COLO829 (cell line): Measurements from ENCODE around the gene EPB41L4B.
"Not testable (repeated sequence)": the region's sequence is repeated elsewhere in the genome, so short reads cannot be mapped to it uniquely, and the experiment has no call there.

Source experiments
- DNase-seq: peaks from one replicate; pipeline ENCODE4 v3.0.0; 2012; ENCODE audit warnings: low spot score

Gene EPB41L4B

DNA sequence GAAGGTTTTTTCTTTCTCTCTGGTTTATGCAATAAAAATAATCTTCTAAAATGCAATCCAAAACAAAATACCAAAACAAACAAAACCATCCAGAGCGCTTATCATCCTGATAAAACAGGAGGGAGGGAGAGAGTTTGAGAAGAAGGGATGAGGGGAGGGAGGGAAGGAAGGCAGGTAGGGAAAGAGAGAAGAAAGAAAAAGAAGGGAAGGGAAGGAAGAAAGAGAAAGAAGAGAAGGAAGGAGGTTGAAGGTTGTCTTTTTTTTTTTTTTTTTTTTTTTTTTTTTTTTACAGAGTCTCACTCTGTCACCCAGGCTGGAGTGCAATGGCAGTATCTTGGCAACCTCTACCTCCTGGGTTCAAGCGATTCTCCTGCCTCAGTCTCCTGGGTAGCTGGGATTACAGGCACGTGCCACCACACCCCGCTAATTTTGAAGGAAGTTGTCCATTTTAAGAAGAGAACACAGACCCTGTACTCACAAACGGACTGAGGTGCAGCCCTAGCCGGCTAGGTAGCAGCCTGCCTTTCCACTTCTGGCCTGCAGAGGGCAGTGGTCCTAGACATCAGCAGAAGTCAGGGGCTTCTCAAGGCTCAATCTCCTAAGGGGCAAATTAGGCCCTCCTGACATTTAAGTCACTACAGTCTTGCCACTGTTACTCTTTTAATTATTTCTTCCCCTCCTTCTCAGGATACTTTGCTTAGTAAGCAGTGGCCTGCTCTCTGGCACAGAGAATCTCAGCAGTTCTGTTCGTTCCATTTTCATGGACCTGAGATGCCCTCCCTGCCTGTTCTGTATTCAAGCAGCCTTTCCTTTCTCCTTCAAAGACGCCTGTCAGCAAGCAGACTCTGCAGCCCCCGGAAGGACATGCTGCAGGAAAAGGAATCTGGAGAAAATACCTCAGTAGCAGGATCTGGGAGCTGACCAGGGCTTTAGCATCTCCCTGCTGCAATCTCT lies 76.4 kb downstream of the EPB41L4B start:
- peak; percentile 57 for DNase-seq

DNA sequence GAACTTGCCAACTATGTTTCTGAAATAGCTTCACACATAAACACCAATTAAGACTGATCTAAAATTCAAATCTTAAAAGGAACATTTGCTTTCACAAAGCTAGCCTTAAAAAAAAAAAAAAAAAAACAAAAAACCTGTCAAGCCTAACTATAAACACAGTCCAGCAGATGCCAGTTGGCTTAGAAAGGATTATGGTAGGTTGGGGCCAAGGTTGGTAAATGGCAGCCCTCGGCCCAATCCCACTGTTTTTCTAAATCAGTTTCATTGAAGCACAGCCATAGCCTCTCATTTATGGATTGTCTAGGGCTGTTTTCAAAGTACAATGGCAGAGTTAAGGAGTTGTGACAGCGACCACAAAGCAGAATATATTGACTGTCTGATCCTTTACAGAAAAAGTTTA lies 78.1 kb downstream of the EPB41L4B start:
- no peak for DNase-seq

DNA sequence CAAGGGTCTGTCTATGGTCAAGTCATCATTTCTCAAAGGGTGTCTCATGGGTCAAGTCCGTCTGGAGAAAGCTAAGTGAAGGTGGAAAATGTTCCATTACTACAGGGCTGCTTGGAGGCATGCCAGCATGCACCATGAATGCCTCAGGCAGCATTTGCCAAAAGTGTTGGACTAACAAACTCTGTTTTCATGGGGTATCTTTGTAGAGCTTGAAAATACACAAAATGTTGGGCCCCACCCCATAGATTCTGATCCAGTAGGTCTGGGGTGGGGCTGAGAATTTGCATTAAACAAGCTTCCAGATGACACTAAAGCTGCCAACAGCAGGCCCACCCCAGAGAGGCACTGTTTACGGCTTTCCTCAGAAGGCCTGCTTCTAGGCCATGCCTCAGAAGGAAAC lies 78.8 kb downstream of the EPB41L4B start:
- DNase-seq = no peak

DNA sequence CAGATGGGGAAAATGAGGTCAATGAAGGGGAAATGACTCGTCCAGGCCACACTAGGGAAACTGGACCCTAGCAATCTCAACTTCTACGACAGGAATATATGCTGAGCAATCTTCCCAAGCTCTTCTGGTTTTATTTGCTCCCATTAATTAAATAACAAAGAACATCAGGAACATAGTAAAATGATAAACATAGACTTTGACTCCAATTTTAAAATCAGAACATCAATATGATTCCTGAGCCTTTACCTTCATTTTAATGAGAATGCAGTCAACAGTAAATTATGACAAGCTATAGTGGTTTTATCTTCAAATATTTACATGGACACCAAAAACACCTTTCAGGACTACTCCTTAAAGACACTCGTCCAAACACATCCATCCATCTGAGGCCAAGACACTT lies 79.7 kb downstream of the EPB41L4B start:
- DNase-seq = no peak

DNA sequence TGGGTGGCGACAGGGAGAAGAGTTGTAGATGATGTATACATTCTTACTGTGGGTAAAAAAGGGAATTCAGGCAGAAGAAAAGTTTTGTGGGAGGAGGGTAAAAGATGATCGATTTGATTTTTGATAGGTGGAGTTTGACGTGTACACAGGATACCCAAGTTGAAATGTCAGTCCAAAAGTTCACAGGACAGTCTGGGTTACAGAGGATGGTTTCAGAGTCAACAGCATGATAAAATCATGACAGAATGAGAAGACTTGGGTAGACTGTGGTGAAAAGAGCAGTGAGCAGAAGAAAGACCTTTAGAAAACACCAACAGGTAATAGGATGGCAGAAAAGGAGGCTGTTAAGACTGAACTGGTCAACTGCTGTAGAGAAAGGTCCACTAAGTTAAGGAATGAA lies 81.6 kb downstream of the EPB41L4B start:
- DNase-seq = no peak

DNA sequence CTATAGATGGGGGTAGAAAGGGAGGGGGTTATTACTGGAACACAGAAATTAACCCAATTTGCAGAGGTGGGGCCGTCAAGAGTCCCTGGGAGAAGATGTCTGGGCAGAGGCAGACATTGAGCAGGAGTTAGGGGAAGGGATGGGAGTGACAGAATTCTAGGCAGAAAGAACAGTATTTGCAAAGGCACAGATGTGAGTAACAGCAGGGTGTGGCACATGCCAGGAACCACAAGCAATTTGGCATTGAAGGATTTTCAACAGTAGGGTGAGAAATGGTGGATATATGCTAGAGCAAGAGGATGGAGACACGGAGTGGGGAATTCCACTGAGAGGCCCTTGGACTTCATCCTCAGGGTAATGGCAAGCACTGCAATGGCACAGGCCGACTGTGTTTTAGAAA lies 82.2 kb downstream of the EPB41L4B start:
- DNase-seq = no peak

DNA sequence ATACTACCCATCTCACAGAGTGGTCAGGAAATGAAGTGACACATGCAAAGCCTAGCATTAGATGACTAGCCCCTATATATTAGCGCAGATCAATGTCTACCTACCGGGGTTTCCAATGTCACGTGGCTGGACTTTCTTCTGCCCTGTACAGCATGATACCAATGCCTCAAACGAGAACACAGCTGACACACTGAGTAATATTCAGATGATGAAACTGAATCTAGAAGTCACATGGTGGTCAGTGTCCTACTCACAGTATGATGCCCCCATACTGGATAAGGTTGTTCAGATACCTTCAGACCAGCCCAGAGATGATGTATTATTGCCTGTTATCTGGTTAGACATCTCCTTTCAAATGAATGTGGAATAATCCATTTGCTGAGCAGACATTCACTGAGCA lies 82.7 kb downstream of the EPB41L4B start:
- no peak for DNase-seq

DNA sequence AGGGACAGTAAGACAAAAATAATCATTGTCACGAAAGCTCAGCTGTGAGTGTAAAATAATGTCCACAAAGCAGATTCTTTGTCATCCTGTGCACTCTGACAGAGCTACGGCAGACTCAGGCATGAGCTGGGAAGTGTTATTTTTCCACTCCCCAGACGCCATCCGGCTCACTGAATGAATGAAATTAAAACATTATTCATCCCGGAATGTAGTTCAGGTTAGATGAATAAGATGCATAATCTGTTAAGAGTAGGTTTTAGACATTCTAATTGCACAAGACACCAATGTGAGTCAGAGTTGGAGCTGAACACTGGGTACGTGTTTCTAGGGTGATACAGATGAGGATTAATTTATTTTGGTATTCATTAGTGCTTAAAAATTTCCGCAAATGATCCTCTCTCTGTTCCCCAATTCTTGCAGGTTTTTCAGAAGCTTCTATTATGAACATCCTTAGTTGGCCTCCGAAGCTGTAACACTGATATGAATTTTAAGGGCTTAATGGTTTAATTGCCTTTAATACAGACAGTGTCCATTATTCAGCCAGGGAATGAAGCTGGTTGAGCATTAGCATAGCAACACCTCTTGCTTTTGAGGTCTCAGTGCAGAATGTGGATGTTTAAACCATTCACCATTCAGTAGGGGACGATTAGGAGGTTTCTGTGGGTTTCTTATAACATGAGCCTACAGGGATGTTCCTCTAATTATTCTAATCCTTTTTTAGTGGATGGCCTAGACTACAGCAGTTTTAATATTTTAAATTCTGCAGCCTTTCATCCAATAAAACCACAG lies 88.2 kb downstream of the EPB41L4B start:
- DNase-seq = no peak

DNA sequence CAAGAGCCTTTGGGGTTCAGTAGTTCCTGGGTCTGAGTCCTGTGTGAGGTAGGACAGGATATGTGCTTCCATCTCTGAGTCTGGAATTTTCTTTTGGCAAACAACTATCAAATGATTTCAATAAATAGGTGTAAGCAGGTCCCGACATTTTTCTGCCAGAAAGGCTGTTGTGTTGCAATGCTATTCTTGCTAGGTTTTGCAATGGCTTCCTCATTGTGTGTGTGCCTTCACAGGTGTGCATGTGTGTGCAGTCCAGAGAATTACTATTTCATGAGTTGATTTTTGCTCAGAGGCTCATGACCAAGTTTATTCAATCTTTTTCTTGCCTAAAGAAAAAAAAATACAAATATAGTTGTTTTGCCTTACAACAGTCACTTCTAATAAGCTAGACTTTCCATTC lies 89.3 kb downstream of the EPB41L4B start:
- DNase-seq = no peak

DNA sequence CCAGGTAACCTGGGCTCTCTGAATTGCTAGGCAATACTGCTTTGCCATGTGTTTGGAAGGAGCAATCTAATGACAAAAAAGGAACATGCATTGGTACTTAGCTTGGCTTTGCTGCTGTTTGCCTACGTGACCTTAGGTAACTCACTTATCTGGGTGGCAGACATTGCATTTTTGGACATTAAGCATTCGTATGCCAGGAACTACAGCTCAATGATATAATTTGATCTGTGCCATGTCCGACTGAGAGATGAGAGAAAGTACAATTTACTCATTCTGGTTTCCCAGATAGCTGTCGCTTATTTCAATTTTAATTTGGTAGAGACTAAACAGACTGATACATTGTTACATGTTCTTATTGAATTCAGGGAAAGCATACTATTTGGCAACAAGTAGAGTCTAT lies 90.6 kb downstream of the EPB41L4B start:
- no peak for DNase-seq

DNA sequence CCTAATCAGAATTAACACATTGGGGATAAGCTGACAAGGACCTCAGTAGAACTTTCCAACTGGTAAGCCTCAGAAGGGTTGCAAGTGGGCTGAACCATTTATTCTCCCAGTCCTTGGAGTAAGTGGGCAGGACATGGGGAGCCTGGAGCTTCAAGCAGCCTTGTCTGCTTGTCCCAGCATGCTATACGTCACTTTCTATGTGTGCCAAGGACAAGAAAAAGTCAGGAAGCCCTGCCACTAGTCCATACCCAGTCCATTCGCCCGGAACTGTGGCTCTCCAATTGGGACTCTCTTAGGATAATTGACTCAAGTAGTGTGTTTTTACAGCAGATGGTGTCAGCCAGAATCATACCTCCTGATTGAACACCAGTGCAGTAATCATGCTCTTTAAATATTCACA lies 91.2 kb downstream of the EPB41L4B start:
- no peak for DNase-seq

DNA sequence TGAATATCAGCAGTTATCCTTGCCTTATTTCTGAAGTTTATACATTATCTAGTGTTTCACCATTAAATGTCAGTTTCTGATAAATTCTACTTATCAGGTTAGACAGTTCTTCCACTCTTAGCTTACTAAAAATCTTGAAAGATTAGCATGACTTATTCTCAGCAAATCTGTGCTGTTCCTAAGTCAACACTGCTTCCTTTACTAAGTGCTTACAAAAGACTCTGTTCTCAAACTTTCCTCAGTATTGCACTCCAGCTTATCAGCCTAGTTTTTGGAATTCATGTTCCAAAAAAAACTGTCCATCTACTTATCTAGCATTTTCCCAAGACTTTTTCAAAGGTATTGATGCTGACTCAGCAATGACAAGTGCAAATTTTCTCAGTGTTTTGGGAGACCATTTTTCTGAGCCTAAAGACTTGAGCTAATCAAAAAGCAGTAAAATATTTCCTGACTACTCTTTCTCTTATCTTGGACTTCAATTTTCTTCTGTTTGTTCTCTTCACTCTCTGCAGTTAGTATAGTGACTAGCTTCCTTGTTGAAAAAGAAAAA lies 92.7 kb downstream of the EPB41L4B start:
- no peak for DNase-seq

DNA sequence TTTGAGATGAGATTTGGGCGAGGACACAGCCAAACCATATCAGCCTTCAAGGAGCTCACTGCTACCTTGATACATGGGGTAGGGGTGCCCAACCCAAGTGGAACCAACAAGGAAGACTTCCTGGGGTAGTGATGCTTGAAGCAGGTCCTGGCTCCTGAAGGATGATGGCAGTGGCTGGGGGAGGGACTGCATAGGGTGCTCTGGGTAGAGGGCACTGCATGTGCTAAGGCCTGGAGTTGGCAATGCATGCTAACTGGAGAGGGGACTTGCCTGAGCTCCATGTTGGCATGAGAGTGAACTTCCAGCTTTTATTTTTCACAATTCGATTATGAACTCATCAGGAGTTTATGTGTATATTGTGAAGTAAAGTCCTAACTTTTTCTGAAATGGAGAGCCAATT lies 95.2 kb downstream of the EPB41L4B start:
- DNase-seq = no peak

DNA sequence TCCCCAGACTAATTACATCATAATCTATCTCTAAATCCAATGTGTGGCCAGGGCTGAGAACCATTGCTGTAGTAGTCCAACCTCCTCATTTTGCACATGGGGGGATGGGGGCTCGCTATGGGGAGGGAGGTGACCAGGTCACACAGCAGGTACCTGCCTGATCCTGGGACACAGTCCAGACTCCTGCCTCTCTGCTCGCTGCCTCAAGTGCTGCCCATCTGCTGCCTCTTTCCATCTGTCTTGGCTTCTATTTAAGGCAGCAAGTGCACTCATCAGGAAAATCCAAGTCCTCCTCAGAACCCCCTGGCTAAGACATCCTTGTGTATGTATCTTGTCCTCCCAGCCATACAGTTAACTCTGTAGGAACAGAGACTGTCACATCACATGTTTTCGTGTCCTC lies 96.1 kb downstream of the EPB41L4B start:
- DNase-seq = no peak

DNA sequence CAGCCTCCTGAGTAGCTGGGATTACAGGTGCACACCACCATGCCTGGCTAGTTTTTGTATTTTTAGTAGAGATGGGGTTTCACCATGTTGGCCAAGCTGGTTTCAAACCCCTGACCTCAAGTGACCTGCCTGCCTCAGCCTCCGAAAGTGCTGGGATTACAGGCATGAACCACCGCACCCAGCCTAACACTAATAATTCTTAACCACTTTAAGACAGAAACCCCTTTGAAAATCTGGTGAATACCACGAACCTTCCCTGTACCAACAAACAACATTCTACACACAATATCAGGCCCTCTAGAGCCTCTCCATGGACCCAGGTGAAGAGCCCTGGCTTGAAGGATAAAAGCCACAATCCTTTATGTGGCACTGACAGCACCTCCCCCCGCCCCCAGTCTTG lies 102.6 kb downstream of the EPB41L4B start:
- DNase-seq = not testable (repeated sequence)

DNA sequence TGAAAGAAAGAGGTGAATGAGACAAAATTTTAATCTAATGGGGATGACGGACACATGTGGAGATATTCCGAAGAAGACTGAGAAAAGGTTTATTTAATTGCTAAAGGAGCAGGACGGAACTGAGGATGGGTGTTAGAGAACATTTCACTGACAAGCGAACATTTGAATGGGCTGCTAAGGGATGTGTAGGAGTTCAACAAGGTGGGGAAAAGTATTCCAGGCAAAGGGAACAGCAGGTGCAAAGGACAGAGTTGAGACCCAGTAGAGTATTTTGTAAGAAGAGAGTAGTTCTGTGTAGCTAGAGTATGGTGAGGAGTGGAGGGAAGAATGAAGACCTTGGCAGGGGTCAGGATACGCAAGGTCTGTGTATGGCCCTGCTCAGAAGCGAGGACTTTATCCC lies 106.4 kb downstream of the EPB41L4B start:
- no peak for DNase-seq

DNA sequence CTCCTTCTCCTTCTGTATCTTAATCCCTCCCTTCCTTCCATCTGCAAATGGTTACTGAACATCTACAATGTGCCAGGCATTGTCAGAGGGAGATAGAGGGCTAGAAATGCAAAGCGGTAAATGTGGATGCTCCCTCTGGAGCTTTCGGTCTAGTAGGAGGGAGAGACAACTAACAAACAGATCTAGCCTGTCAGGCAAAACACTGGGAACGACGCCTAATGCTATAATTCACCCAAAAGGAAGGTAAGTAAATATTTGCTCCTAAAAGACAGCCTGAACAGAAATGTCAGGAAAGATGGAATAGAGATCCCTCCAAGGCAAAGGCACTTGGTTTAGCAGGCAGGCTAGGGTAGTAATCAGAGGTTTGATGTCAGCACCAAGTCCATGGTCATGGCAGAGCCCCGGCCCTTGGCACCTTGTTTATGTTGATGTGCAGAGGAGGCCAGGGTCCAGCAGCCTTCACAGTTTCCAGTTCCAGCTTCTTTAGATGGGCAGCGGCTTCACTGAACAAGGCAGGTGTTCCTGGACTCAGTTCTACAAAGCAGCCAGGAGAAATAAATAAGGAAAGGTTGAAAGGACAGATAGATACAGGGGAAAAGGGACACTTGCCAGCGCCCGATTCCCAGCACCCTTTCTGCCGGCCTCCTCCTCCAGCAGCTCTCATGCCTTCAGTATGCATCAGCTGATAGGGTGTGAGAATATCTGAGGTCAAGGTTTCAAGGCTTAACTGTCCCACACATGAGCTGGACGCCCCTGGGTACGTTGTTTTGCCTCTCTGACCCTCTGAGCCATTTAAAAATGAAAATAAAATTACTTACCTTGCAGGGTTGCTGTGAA lies 107.4 kb downstream of the EPB41L4B start:
- no peak for DNase-seq

DNA sequence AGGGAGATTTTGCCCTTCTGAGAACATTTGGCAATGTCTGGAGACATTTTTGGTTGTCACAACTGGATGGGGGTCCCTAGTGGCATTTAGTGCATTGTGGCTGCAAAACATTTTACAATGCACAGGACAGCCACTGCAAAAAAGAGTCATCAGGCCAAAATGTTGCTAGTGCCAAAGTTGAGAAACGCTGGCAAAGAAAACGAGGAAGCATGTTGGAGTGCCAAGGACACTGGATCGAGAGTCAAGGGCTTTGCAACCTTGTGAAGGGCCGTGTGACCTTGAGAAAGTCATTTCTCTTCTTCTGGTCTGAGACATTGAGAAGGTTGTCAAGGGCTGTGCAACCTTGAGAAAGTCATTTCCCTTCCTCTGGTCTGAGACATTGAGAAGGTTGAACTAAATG lies 108.1 kb downstream of the EPB41L4B start:
- no peak for DNase-seq

DNA sequence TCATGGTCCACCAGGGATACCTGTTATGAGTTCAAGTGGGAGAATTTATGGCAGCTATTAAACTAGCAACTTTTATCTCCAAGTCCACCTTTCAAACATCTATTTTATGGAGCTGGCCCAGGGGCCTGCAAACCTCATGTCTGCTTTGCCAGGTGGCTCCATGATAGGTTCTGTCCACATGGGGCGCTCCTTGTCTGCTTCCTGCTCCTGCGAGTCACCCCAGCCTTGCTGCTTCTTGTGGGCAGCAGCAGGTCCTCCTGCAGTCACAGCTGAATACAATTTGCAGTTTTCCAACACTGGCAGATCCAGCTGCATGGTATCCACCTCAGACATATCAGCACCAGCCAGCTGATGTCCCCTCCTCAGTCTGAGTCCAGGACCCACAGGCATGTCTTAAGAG lies 114.2 kb downstream of the EPB41L4B start:
- no peak for DNase-seq

DNA sequence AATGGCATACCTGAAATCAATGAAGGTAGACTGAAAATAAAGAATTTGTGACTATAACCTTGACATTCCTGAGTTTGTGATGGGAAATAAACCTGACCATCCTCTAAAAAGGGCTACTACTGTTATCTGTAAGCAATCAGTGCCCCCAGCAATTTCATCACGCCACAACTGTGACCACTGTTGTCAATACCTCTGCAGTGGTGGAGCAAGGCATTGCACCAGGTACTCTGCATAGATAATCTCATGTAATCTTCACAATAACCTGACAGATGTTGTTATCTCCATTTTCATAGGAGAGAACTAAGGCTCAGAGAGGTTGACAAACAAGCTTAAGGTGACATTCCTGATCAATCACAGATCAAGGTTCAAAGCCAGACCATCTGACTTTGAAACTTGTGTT lies 115.3 kb downstream of the EPB41L4B start:
- no peak for DNase-seq

DNA sequence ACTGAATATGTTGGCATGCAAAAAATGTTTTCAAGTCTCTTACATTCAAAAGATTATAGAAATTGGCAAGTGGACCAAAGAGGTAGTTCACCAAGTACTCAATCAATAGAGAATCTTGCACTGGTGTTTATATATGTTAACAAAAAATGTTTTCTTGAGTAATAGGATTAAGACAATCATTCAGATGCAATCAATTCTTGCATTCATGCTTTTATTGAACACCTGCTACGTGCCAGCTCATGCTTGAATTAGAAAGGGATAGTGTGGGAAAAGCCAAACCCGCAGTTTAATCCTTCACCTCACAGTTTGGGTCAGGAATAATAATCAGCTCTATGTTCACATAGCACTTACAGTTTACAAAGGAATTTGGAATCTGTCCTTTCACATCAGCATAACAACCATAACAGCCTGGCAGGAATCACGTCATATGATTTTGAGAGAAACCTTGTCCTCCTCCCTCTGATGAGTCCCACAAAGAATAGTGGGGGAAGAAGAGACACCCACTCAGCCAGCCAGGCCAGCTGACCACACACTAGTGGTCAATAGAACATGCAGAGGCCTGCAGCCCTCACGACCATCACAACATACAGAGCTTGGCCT lies 117.0 kb downstream of the EPB41L4B start:
- no peak for DNase-seq

DNA sequence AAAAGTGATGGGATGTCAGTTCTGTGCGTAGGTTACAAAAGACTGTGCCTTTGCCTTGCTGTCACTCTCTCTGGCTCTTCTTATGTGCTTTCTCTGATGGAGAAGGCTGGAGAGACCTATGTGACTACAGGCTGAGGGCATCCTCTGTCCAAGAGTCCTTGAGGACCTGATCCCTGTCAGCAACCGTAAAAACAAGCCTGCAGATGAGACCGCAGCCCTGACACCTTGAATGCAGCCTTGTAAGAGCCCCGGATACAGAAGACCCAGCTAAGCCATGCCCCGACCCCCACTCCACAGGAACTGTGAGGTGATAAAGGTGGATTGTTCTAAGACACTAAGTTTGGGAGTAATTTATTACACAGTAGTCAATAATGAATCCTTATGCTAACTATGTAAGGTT lies 121.2 kb downstream of the EPB41L4B start:
- DNase-seq = no peak
